ENCODE data around the gene JARID2. TPM values are rescaled to one million over a fixed set of nuclear protein-coding genes. Genes with fewer than 3 reads are reported as not detected.

Gene JARID2
- total and polyA plus RNA-seq, 2 of the 8 experiments (the other 6 are each of a cell fraction or from before 2014, with no cell fraction given) = 60.1 to 239 TPM

GRCh38 chr6:15401769-15402250 is 155.9 kb downstream of the JARID2 start (continued):
- TF ChIP-seq CHD7 (IDR thresholded peaks at IDR 0.05; ENCODE audit: insufficient replicate concordance, low read length) (no peak), GTF2F1 (IDR thresholded peaks at IDR 0.05; ENCODE audit: borderline replicate concordance, low read depth, low read length) (no peak), ATF2 (IDR thresholded peaks at IDR 0.05; ENCODE audit: low read length) (no peak), FOSL1 (IDR thresholded peaks at IDR 0.05; ENCODE audit: insufficient read depth, low read depth, low read length) (no peak), CTBP2 (IDR thresholded peaks at IDR 0.05; ENCODE audit: borderline replicate concordance, insufficient read depth, insufficient read length, low read length) (no peak)
